ENCODE data around the gene ZPR1.
"Not testable (repeated sequence)": the region's sequence is repeated elsewhere in the genome, so short reads cannot be mapped to it uniquely, and the experiment has no call there.

ZPR1 gene, protein sequence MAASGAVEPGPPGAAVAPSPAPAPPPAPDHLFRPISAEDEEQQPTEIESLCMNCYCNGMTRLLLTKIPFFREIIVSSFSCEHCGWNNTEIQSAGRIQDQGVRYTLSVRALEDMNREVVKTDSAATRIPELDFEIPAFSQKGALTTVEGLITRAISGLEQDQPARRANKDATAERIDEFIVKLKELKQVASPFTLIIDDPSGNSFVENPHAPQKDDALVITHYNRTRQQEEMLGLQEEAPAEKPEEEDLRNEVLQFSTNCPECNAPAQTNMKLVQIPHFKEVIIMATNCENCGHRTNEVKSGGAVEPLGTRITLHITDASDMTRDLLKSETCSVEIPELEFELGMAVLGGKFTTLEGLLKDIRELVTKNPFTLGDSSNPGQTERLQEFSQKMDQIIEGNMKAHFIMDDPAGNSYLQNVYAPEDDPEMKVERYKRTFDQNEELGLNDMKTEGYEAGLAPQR

DNA sequence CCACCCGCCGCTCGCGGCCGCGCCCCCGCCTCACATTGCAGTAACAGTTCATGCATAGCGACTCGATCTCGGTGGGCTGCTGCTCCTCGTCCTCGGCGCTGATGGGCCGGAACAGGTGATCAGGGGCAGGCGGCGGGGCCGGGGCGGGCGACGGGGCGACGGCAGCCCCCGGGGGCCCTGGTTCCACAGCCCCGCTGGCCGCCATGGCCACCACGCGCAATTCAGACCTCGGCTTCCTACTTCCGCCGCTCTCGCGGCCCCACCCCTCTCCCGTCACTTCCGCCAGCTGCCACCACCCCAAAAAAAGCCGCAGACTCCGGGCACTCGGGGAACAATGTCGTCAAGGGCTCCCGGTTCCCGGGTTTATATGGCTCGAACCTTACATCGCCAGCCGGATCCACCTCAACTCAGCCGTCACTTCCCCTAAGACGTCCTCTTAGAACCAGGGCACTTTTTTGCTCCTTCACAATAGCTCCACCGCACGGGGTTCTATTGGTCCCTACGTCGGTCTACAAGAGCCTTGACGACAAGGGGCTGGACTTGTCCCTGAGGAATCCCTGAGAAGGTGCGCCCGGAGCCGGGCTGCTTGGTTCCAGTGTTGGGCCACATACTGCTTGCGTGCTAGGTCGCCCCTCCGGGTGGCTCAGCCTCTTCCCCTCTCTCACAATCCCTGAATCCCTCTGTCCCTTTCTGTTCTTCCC is at the start of gene ZPR1:
ZPR1 (minus strand) TSS at position 238 of the 701 bp plus-strand sequence; CDS start at position 205, 33 bp downstream.
- peak; percentile 72 for DNase-seq

DNA sequence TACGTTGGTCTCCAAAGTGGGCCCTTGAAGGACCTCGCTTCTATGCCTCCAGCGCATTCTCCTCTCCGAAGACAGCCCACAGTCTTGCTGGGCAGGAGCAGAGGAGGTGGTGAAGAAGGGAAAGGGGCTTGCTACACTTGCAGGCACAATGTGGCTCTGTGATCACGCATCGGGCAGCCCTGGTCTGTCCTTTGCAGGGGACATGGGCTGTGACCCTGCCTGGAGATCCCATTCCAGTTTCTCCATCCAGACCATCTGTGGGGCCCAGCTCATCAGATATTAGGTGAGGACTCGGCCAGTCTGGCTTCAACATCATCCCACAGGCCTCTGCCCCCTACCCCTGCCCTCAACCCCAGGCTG is 48.8 kb upstream of the ZPR1 start:
- DNase-seq = no peak

DNA sequence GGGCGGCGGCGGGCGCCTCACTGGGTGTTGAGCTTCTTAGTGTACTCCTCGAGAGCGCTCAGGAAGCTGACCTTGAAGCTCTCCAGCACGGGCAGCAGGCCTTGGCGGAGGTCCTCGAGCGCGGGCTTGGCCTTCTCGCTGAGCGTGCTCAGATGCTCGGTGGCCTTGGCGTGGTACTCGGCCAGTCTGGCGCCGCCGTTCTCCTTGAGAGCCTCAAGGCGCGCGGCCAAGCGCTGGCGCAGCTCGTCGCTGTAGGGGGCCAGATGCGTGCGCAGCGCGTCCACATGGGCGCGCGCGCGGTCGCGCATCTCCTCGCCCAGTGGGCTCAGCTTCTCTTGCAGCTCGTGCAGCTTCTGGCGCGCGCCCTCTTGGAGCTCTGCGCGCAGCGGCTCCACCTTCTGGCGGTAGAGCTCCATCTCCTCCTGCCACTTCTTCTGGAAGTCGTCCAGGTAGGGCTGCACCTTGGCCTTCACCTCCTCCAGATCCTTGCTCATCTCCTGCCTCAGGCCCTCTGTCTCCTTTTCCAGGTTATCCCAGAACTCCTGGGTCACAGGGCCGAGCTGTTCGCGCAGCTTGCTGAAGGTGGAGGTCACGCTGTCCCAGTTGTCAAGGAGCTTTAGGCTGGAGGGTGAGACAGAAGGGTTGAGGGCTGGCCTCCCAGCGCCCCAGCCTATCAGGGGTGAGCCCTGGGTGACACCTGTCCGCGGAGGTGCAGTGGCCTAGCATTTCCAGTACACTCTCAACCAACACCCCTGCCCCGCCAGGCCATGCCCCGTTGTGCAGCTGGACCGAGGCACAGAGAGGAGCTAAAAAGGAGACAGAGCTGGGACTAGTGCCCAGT is 48.2 kb upstream of the ZPR1 start:
- peak; percentile 93 for DNase-seq

DNA sequence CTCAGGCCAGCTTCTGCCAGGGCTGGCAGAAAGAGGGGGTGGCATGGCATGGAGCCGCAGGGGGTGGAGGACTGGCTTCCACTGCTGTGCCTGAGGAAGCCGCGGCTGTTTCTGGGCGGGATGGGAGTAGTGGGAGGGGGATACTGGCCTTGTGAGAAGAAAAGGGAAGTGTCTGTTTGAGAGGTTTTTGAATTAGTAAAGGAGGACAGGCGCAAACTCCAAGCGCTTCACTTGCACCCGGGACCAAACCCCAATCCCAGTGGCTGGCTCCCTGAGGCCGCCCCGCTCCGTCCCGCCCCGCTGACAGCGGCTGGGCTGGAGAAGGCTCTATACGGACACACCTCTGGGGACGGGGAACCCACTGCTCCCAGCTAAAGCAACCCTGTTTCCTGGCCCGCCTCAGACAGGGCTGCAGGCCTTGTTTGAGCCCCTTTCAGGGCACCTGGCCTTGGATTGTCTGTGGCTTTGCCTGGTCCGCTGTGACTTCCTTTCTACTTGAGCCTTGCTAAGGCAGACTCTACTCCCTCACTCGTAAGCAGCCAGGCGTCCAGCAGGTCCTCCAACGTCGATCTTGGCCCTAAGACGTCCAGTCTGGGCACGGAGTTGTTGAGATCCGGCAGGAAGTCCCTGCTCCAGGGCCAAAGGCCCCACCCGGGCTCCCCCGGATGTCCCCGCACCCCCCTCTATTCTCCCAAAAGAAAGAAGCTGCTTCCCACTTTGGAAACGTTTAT is 47.4 kb upstream of the ZPR1 start:
- DNase-seq = peak; percentile 49

DNA sequence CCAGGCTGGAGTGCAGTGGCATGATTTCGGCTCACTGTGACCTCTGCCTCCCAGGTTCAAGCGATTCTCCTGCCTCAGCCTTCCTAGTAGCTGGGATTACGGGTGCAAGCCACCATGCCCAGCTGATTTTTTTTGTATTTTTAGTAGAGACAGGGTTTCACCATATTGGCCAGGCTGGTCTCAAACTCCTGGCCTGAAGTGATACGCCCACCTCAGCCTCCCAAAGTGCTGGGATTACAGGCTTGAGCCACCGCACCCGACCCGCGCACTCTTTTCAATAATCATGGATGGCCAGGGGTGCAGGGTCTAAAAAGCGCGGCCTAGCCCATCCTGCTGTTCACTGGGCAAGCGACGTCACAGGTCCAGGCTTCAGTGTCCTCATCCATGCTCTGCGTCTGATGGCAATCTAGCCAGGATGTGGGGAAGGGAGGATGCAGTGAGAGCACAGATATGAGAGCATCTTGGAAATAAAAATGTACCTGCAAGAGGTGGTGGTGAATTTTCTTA is 46.8 kb upstream of the ZPR1 start:
- not testable (repeated sequence) for DNase-seq

DNA sequence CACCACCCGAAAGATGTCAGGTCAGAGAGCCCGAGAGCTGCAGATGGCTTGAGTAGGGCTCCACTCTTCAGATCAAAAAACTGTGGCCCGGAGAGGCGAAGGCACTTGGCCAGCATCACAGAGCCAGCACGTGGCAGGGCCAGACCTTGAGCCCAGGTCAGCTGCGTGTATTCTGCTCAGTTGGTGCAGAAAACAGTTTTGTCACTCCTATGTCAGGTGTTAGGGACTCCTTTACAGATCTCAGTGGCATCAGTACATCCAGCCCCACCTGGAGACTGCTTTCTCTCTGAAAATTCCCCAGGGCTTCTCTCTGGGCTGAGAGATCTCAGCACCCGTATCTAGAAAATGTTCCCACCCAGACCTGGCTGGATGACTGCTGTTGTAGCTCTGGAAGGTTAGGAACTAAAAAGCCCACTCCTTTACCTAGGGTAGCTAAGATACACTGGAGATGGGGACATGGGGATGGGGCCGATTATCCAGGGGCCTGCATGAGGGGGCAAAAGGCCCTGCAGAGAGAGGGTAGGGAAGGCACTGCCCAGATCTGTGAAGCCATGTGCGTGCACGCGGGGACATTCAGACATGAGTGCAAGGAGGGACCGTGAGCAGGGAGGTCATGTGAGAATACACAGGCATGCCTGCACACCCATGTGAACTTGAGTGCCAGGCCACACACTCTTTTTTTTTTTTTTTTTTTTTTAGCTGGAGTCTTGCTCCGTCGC is 46.2 kb upstream of the ZPR1 start:
- DNase-seq = no peak

DNA sequence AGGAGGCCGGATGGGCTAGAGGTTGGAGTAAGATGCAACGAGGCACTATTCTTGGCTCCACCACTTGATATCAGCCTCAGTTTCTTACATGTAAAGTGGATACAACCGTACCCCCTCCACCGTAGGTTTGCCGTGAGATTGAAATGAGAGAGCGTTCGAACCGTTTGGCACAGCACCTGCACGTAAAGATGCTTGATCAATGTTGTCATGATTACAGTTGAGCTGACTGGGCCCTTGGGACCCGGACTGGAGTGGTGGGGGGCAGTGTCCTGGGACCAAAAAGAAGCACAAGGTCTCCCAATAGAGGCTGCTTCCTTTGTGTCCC is 45.6 kb upstream of the ZPR1 start:
- DNase-seq = no peak

DNA sequence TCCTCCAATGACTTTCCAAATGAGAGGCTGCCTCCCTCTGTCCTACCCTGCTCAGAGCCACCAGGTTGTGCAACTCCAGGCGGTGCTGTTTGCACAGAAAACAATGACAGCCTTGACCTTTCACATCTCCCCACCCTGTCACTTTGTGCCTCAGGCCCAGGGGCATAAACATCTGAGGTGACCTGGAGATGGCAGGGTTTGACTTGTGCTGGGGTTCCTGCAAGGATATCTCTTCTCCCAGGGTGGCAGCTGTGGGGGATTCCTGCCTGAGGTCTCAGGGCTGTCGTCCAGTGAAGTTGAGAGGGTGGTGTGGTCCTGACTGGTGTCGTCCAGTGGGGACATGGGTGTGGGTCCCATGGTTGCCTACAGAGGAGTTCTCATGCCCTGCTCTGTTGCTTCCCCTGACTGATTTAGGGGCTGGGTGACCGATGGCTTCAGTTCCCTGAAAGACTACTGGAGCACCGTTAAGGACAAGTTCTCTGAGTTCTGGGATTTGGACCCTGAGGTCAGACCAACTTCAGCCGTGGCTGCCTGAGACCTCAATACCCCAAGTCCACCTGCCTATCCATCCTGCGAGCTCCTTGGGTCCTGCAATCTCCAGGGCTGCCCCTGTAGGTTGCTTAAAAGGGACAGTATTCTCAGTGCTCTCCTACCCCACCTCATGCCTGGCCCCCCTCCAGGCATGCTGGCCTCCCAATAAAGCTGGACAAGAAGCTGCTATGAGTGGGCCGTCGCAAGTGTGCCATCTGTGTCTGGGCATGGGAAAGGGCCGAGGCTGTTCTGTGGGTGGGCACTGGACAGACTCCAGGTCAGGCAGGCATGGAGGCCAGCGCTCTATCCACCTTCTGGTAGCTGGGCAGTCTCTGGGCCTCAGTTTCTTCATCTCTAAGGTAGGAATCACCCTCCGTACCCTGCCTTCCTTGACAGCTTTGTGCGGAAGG is 44.8 kb upstream of the ZPR1 start:
- peak; percentile 83 for DNase-seq

DNA sequence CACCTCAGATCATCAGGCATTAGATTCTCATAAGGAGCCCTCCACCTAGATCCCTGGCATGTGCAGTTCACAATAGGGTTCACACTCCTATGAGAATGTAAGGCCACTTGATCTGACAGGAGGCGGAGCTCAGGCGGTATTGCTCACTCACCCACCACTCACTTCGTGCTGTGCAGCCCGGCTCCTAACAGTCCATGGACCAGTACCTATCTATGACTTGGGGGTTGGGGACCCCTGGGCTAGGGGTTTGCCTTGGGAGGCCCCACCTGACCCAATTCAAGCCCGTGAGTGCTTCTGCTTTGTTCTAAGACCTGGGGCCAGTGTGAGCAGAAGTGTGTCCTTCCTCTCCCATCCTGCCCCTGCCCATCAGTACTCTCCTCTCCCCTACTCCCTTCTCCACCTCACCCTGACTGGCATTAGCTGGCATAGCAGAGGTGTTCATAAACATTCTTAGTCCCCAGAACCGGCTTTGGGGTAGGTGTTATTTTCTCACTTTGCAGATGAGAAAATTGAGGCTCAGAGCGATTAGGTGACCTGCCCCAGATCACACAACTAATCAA is 44.0 kb upstream of the ZPR1 start:
- DNase-seq = no peak

DNA sequence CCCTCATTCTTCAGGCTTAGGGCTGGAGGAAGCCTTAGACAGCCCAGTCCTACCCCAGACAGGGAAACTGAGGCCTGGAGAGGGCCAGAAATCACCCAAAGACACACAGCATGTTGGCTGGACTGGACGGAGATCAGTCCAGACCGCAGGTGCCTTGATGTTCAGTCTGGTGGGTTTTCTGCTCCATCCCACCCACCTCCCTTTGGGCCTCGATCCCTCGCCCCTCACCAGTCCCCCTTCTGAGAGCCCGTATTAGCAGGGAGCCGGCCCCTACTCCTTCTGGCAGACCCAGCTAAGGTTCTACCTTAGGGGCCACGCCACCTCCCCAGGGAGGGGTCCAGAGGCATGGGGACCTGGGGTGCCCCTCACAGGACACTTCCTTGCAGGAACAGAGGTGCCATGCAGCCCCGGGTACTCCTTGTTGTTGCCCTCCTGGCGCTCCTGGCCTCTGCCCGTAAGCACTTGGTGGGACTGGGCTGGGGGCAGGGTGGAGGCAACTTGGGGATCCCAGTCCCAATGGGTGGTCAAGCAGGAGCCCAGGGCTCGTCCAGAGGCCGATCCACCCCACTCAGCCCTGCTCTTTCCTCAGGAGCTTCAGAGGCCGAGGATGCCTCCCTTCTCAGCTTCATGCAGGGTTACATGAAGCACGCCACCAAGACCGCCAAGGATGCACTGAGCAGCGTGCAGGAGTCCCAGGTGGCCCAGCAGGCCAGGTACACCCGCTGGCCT is 42.5 kb upstream of the ZPR1 start:
- DNase-seq = no peak

DNA sequence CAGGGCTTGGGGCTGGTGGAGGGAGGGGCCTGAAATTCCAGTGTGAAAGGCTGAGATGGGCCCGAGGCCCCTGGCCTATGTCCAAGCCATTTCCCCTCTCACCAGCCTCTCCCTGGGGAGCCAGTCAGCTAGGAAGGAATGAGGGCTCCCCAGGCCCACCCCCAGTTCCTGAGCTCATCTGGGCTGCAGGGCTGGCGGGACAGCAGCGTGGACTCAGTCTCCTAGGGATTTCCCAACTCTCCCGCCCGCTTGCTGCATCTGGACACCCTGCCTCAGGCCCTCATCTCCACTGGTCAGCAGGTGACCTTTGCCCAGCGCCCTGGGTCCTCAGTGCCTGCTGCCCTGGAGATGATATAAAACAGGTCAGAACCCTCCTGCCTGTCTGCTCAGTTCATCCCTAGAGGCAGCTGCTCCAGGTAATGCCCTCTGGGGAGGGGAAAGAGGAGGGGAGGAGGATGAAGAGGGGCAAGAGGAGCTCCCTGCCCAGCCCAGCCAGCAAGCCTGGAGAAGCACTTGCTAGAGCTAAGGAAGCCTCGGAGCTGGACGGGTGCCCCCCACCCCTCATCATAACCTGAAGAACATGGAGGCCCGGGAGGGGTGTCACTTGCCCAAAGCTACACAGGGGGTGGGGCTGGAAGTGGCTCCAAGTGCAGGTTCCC is 41.8 kb upstream of the ZPR1 start, which contains the start of gene APOC3:
APOC3 (plus strand) TSS at position 383 of the 659 bp plus-strand sequence. CDS start 676 bp downstream, outside the sequence.
- peak; percentile 17 for DNase-seq

DNA sequence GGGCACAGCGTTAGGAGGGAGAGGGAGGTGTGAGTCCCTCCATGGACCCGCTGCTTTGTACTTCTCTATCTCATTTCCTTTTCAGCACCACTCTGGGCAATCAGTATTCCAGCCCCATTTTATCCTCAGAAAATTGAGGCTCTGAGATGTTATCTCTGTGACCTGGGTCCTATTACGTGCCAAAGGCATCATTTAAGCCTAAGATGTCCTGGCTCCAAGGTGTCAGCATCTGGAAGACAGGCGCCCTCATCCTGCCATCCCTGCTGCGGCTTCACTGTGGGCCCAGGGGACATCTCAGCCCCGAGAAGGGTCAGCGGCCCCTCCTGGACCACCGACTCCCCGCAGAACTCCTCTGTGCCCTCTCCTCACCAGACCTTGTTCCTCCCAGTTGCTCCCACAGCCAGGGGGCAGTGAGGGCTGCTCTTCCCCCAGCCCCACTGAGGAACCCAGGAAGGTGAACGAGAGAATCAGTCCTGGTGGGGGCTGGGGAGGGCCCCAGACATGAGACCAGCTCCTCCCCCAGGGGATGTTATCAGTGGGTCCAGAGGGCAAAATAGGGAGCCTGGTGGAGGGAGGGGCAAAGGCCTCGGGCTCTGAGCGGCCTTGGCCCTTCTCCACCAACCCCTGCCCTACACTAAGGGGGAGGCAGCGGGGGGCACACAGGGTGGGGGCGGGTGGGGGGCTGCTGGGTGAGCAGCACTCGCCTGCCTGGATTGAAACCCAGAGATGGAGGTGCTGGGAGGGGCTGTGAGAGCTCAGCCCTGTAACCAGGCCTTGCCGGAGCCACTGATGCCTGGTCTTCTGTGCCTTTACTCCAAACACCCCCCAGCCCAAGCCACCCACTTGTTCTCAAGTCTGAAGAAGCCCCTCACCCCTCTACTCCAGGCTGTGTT is 41.1 kb upstream of the ZPR1 start:
- no peak for DNase-seq

DNA sequence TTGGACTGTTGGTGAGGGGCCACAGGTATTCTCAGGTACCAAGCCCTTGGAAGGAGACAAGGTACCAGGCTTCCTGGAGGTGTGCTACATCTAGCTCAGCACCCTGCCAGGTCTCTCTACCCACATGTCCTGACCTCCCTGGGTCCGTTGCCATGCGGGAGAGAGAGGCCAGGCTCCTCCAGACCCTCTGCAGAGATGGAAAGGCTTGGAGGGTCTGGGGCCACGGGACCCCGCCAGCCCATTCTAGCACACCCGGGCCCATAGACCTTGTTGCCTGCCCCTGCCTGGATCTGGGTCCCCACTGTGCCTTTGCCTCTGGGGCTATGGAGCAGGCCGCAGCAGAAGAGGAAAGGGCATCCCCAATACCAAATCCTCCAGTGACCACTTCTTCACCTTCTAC is 39.6 kb upstream of the ZPR1 start:
- DNase-seq = no peak

DNA sequence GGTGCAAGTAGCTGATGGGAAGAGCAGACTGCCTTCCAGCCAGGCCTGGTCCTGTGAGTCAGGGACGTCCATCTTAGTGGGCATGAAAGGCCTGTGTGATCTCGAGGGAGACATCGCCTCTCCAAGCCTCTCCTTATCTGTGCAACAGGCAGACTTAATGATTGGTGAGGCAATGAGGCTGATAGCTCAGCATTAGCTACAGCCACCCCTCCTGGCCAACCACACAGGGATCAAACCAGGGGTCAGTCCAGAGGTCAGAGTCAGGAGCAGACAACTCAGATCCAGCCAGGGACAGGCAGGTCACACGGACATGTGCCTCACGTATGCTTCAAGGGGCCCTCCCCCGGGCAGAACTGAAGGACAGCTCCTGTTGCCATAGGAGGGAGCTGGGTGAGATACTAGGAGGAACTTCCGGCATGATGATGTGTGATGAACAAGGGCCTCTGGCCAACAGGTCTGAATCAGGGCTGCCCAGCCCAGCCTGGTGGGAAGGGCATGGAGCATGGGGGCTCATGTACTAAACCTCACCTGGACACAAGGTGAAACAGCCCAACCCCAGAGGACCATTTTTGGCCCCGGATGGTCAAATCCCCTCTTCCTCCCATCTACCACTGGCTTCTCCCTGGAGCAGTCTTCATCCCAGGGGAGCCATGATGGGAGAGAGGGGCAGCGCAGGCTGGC is 39.1 kb upstream of the ZPR1 start:
- DNase-seq = no peak

DNA sequence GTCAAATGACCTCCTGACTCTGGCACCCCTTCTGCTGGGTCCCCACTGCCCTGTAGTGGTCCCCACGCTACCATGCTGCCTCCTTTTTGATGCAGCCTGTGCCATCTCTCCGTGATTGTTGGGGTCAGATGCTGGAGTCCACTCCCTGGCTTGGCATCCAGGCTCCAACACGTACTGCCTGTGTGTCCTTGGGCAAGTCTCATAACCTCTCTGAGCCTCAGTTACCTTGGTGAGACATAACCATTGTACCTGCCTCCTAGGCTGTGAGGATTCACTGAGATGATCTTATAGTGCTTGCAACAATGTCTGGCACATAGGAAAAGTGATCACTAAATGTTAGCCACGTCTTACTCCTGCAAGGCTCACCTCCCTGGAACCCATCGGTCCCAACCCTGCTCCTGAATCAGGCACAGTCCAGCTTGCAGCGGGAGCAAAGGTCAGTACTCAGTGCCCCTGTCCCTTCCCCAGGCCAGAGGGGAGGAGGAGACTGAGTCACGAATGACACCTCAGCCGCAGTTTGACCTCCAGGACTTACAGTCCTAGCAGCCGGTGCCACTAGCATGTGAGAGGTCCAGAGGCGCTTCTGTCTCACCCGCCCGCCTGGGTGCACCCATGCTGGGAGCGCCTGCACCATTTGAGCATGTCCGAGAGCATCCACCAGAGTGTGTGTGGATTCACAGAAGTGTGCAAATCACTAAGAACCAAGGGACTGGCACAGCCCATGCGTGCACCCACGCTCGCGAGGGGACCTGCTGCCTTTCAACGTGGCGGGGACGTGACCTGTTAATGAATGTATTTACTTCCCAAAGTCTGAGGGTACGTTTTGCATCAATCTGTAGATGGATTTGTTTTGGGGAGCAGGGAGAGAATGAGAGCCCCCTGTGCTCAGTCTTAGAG is 38.3 kb upstream of the ZPR1 start:
- no peak for DNase-seq

DNA sequence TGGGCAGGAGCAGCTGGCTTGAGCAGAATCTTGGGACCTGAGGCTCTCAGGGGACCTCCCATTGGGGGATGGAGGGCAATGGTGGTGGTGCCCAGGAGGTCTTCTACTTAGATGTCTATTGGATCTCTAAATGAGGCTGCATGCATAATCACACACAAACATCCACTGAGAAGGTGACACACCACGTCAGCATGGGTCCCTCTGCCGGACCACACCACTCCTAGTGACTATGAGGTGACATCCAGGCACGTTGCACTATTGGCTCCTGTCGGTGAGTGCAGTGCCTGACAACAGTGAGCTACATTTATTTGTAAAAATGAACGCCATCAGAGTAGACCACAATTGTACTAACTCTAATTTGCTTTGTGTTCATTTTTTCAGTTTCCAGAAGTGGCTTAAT is 37.6 kb upstream of the ZPR1 start:
- no peak for DNase-seq

Measured in NCI-H146 (cell line).